Left hindlimb (tissue), 1 donor: ENCODE results near the gene PHLDB1.

Experiments used
- DNase-seq: peaks from one replicate; pipeline ENCODE4 v3.0.0-alpha.2; 2018

Gene PHLDB1

DNA sequence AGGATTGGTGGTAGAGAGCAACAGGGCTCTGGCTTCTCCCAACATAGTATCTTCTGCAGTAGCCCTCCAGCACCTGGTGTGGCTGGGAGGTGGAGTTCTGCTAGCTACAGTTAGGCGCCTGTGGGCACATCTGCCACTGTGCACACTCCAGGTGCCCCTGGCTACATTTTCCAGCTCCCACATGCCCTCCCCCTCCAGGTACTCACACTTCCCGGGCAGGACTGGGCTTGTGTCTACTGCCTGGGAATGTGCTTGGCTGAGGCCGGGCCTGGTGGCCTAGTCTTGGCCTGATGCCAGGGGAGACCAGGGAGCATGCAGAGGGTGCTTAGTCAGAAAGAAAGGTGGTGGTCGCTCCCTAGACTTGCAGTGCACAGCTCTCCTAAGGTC is 15.8 kb downstream of the PHLDB1 start:
- DNase-seq: peak; percentile 53

- peak; percentile 26 for DNase-seq
Observed at GRCh38 chr11:118625036-118625690, 17.7 kb downstream of the PHLDB1 start.

GRCh38 chr11:118625976-118626375 is 18.6 kb downstream of the PHLDB1 start:
- DNase-seq: no peak

DNA sequence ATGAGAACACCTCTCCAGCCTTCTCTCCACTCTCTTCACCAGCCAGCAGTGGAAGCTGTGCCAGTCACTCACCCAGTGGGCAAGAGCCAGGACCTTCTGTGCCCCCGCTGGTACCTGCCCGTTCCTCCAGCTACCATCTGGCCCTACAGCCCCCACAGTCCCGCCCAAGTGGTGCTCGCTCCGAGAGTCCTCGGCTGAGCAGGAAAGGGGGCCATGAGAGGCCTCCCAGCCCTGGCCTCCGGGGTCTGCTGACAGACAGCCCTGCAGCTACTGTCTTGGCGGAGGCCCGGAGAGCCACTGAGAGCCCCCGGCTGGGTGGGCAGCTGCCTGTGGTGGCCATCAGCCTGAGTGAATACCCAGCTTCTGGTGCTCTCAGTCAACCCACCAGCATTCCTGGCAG is 20.2 kb downstream of the PHLDB1 start:
- no peak for DNase-seq

DNA sequence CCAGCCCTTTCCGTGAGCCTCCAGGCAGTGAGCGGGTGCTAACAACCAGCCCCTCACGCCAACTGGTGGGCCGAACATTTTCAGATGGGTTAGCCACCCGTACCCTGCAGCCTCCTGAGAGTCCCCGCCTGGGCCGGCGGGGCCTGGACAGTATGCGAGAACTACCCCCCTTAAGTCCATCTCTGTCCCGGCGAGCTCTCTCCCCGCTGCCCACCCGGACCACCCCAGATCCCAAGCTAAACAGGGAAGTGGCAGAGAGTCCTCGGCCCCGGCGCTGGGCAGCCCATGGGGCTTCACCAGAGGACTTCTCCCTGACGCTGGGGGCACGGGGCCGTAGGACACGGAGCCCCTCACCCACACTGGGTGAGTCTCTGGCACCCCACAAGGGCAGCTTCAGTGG is 20.6 kb downstream of the PHLDB1 start:
- no peak for DNase-seq

DNA sequence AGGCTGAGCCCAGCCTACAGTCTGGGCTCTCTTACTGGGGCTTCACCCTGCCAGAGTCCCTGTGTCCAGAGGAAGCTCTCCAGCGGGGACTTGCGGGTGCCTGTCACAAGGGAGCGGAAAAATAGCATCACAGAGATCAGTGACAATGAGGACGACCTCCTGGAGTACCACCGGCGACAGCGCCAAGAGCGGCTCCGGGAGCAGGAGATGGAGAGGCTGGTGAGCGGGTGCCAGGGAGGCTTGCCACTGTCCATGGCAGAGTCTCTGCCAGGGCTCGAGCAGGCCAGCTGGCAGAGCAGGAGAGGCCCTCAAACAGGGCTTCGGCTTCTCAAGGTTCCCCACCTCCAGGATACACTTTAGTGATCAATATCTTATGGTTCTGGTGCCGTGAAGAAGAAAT is 21.0 kb downstream of the PHLDB1 start:
- DNase-seq: no peak

- DNase-seq: no peak
Observed at GRCh38 chr11:118628861-118629549, 21.6 kb downstream of the PHLDB1 start.

GRCh38 chr11:118629761-118630661 is 22.6 kb downstream of the PHLDB1 start:
- no peak for DNase-seq

GRCh38 chr11:118631142-118631909 is 23.9 kb downstream of the PHLDB1 start:
- no peak for DNase-seq

DNA sequence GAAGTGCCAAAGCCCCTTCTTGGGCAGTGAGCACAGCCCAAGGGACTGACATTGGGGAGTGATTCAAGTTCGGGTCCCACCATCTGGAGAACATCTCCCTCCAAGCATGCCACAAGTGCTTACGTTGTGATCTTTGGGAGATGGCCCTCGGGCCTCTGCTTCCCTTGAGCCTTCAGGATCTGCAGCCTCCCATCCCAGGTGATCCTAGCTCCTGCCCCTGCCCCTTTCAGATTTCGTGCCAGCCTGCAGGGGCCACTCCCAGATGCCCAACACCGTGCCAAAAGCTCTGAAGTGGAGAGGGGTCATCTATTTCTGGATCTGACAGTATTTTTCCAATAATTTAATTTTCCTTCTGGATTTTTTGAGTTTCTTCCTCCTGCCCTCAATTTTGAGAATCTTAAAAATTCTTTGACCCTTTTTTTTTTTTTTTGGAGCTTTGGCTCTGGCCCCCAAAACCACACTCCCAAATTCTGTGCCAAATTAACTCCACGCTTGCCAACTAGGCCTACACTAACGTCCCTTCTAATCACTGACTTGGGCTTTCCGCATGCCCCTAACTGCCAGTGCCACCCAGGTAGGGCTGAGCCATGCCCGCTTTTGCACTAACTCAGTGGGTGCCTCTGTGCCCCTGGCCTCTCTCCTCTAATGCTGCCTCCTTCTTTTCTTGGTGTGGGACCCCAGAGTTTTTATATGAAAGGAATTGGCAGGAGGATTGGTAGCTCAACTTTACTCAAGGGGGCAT is 25.3 kb downstream of the PHLDB1 start:
- DNase-seq: no peak

DNA sequence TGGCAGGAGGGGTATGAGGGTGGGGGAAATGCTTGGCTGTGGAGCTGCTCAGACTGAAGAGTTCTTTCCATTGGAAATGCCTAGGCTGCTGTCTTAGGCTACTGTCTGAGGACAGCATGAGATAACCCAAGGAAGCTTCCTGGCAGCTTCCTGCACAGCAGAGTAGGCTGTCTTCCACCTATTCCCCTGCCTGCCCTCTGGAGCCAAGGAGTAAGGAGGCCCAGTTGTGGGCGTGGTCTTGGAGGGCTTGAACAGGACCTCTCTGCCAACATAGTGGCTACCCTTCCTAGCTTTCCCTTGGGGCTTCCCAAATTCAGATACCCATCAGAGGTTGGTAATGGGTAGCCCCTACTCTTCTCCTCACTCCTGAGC is 25.9 kb downstream of the PHLDB1 start:
- DNase-seq: no peak

DNA sequence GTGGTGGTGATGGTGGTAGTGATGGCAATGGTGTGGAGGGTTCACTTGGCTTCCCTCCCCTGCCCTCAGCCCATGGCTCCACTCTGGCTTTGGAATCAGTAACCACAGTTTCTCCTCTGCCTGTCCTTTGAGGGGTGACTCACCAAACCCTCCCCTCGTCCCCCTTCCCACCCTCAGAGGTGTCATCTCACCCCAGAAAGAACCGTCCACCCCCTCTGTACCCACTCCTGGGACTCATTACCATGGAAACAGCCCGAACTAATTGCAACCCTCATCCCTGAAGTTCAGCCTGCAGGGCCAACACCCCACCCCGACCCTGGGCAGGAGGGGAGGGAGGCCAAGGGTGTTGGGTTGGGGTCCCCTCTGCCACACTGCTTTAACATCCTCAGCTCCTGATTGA is 26.6 kb downstream of the PHLDB1 start:
- DNase-seq: no peak

- DNase-seq: peak; percentile 85
Observed at GRCh38 chr11:118634431-118635236, 27.2 kb downstream of the PHLDB1 start.

GRCh38 chr11:118635237-118635591 is 27.8 kb downstream of the PHLDB1 start:
- DNase-seq: no peak

DNA sequence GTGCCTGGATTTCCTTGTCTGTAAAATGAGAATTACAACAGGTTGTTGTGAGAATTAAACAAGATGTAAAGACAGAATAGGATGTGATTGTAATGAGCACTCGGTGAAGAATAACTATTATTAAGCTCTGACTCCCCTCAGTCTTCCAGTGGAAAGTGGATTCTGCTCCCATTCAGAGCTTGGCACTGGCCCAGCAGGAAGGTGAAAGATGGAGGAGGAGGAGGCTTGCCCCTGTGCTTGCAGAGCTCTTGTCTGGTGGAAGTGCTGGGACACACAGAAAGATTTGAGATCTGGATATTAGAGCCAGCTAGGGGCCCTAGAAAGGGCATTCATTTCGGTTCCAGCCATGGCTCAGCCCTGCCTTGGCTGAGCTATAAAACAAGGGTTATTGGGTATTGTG is 28.2 kb downstream of the PHLDB1 start:
- no peak for DNase-seq

GRCh38 chr11:118636569-118637290 is 29.3 kb downstream of the PHLDB1 start:
- DNase-seq: no peak

- no peak for DNase-seq
Observed at GRCh38 chr11:118638726-118639125, 31.3 kb downstream of the PHLDB1 start.

- no peak for DNase-seq
Observed at GRCh38 chr11:118639899-118640298, 32.5 kb downstream of the PHLDB1 start.

DNA sequence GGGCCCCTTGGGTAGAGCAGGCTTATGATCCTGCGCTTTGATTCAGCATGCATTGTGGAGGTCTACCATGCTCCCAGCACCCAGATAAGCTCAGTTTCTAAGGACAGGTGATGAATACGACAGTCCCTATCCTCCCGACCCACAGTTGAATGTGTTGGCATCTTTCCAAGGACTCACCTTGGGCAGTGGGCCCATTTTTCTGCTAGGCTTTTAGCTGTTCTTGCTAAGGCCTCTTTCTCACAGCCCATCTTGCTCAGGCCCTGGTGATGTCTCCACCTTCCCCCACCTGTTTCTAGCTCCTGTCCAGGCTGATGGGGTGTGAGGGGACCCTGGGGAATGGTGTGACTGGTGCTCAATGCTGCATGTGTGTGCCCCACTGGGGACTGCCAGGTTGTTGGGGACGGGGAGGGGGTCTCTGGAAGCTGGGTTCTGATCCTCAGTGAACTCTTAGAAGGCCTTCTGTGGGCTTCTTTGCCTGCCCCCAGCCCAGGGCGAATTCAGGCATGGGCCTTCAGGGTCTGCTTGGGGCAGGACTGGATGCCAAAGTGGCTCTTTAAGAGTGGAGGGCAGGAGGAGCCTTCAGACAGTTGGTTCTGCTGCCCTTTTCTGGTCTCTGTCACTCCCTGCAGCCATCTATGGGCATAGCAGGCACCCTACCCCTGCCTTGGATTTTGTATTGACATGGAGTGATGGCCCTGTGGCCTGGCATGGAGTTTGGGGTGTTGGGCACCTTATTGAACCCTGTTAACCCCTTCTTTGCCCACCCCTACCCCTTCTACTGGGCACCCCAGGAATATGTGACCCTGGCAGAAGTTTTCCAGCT is 33.1 kb downstream of the PHLDB1 start:
- DNase-seq: no peak
